ENCODE results near the gene CCDC186. TPM values are rescaled to one million over a fixed set of nuclear protein-coding genes. Genes with fewer than 3 reads are reported as not detected.

The CCDC186 gene
- total RNA-seq, 1 donor from 2014 or later: 9.0 TPM

GRCh38 chr10:114121031-114121430 lies 53.0 kb downstream of the CCDC186 start:
- Mint-ChIP-seq H3K27me3 (peaks cover 8% of the 10 kb centered on the region), H3K4me3 (no peak overlapping the region), H3K27ac (no peak overlapping the region), H3K9me3 (no peaks in the 10 kb centered on the region), H3K4me1 (no peaks in the 10 kb centered on the region), H3K36me3 (ENCODE audit: low read depth) (peaks cover 12% of the 10 kb centered on the region)
- DNase-seq: no peak
- intact Hi-C loops (cut with micrococcal nuclease): no loop called here

DNA sequence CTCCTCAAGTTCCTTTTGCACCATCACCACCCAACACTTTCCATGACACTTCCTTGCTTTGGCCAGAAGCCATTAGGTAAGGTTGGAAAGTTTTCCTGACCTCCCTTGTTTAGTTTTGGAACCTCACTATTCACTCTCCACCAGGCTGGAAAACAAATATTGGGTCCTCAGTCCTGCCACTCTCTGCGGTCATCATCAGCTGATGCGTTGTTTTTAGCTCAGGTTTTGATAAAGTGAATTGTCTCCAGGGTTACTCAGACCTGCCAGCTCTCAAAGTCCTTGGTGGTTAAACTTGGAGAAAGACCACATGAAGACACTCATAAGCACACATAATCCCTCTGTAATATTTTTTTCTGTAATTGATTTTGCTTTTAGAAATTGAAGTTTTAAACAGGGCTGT lies 55.5 kb downstream of the CCDC186 start:
- Mint-ChIP-seq H3K9me3 (no peaks in the 10 kb centered on the region), H3K27me3 (peaks cover 19% of the 10 kb centered on the region), H3K4me1 (no peaks in the 10 kb centered on the region), H3K27ac (no peak overlapping the region), H3K4me3 (no peak overlapping the region), H3K36me3 (ENCODE audit: low read depth) (peaks cover 3% of the 10 kb centered on the region)
- DNase-seq: no peak
- intact Hi-C loops (cut with micrococcal nuclease): no loop called here

GRCh38 chr10:114117728-114118127 lies 56.3 kb downstream of the CCDC186 start:
- H3K36me3 Mint-ChIP-seq (ENCODE audit: low read depth): peaks cover 3% of the 10 kb centered on the region
- peaks cover 22% of the 10 kb centered on the region for H3K27me3 Mint-ChIP-seq
- no peaks in the 10 kb centered on the region for H3K4me1 Mint-ChIP-seq
- no peak overlapping the region for H3K4me3 Mint-ChIP-seq
- DNase-seq: no peak
- intact Hi-C loops (cut with micrococcal nuclease): no loop called here
- H3K9me3 Mint-ChIP-seq: no peaks in the 10 kb centered on the region
- H3K27ac Mint-ChIP-seq: no peak overlapping the region

GRCh38 chr10:114115661-114116445 lies 58.1 kb downstream of the CCDC186 start:
- peaks cover 22% of the 10 kb centered on the region for H3K27me3 Mint-ChIP-seq
- no peak overlapping the region for H3K27ac Mint-ChIP-seq
- DNase-seq: peak; percentile 28
- H3K4me1 Mint-ChIP-seq: no peaks in the 10 kb centered on the region
- peaks cover 1% of the 10 kb centered on the region for H3K36me3 Mint-ChIP-seq (ENCODE audit: low read depth)
- no peaks in the 10 kb centered on the region for H3K9me3 Mint-ChIP-seq
- intact Hi-C loops (cut with micrococcal nuclease): no loop called here
- no peak overlapping the region for H3K4me3 Mint-ChIP-seq

- Mint-ChIP-seq H3K27ac (no peak overlapping the region), H3K4me1 (no peaks in the 10 kb centered on the region), H3K36me3 (ENCODE audit: low read depth) (no peaks in the 10 kb centered on the region), H3K4me3 (no peak overlapping the region), H3K9me3 (no peaks in the 10 kb centered on the region), H3K27me3 (peaks cover 22% of the 10 kb centered on the region)
- intact Hi-C loops (cut with micrococcal nuclease): no loop called here
- DNase-seq: peak; percentile 53
Measured at GRCh38 chr10:114110174-114110972, 63.6 kb downstream of the CCDC186 start.

DNA sequence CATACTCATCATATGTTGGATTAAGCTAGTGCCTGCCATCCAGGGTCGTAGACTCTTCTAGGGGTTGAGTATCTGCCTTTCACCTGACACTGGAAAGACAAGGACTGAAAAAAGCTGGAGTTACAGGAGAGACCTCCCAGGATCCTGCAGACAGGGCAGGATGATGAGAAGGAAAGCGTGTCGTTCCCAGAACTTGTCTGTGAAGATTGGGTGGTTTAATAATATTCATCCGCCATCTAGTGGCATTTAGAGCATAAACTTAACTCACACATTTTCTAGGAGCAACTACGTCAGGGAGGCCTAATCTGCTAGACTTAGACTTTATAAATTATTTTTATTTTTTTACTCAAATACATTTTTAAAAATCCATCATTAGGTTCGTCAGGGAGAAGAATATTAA lies 70.7 kb downstream of the CCDC186 start:
- peaks cover 18% of the 10 kb centered on the region for H3K4me1 Mint-ChIP-seq
- peaks cover 50% of the 10 kb centered on the region for H3K27me3 Mint-ChIP-seq
- H3K27ac Mint-ChIP-seq: no peak overlapping the region
- H3K4me3 Mint-ChIP-seq: no peak overlapping the region
- DNase-seq: no peak
- H3K36me3 Mint-ChIP-seq (ENCODE audit: low read depth): no peaks in the 10 kb centered on the region
- no peaks in the 10 kb centered on the region for H3K9me3 Mint-ChIP-seq
- intact Hi-C loops (cut with micrococcal nuclease): loop anchor here (1.0 to 5.0 kb wide), 3 partner anchors 251 to 396 kb away; partner anchors contain the start of genes DCLRE1A and NHLRC2

GRCh38 chr10:114102256-114102655 lies 71.7 kb downstream of the CCDC186 start:
- Mint-ChIP-seq H3K4me1 (peaks cover 18% of the 10 kb centered on the region), H3K27ac (no peak overlapping the region), H3K4me3 (no peak overlapping the region), H3K9me3 (no peaks in the 10 kb centered on the region), H3K36me3 (ENCODE audit: low read depth) (no peaks in the 10 kb centered on the region), H3K27me3 (peaks cover 54% of the 10 kb centered on the region)
- intact Hi-C loops (cut with micrococcal nuclease): loop anchor here (5.0 kb wide), 2 partner anchors 250 to 395 kb away; partner anchors contain the start of genes DCLRE1A and NHLRC2
- no peak for DNase-seq

GRCh38 chr10:114100848-114101741 lies 72.9 kb downstream of the CCDC186 start:
- H3K36me3 Mint-ChIP-seq (ENCODE audit: low read depth): no peaks in the 10 kb centered on the region
- intact Hi-C loops (cut with micrococcal nuclease): loop anchor here (5.0 kb wide), 2 partner anchors 249 to 394 kb away; partner anchors contain the start of genes DCLRE1A and NHLRC2
- peaks cover 51% of the 10 kb centered on the region for H3K27me3 Mint-ChIP-seq
- DNase-seq: no peak
- peaks cover 21% of the 10 kb centered on the region for H3K4me1 Mint-ChIP-seq
- H3K4me3 Mint-ChIP-seq: peak overlapping the region; percentile 79
- H3K9me3 Mint-ChIP-seq: no peaks in the 10 kb centered on the region
- no peak overlapping the region for H3K27ac Mint-ChIP-seq

GRCh38 chr10:114096864-114097263 lies 77.1 kb downstream of the CCDC186 start:
- Mint-ChIP-seq H3K27ac (no peak overlapping the region), H3K27me3 (peaks cover 47% of the 10 kb centered on the region), H3K4me3 (no peak overlapping the region), H3K36me3 (ENCODE audit: low read depth) (no peaks in the 10 kb centered on the region), H3K4me1 (peaks cover 24% of the 10 kb centered on the region), H3K9me3 (no peaks in the 10 kb centered on the region)
- no peak for DNase-seq
- intact Hi-C loops (cut with micrococcal nuclease): no loop called here

DNA sequence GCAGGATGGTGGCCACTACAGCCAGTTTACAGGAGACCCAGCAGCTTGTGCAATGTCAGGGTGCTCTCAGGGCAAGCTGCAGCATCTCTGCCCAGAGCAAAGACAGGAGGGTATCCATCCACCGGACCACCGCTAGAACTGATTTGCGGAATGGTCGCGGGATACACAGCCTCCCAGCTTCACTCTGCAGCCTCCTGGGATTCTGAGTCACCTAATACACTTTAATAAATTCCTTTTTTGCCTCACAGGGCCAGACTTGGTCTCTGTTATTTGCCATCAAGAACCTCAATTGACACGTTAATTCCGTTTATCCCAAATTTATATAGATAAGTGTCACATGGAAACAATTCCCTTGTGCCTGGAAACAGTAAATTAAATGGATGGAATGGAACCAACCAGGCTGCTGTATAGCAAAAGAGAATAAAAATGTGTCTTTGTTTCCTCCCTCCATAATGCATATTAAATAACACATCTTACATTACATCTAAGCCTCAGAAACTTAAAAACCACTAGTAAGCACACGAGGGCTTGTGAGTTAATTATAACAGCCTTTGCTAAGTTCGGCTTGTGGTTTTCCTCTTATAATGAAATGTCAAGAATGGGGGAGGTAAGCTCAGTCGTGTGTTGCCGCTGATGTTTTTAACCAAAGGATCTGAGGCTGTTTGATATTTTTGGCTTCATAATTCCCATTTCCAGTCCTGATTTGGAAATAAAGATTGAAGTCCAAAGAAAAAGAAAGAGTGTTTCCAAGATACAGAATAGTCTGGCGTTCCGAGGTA lies 78.3 kb downstream of the CCDC186 start:
- Mint-ChIP-seq H3K27me3 (peaks cover 38% of the 10 kb centered on the region), H3K4me1 (peaks cover 19% of the 10 kb centered on the region), H3K4me3 (no peak overlapping the region), H3K9me3 (no peaks in the 10 kb centered on the region), H3K36me3 (ENCODE audit: low read depth) (no peaks in the 10 kb centered on the region), H3K27ac (no peak overlapping the region)
- DNase-seq: no peak
- intact Hi-C loops (cut with micrococcal nuclease): no loop called here

- H3K9me3 Mint-ChIP-seq: no peaks in the 10 kb centered on the region
- intact Hi-C loops (cut with micrococcal nuclease): no loop called here
- peaks cover 28% of the 10 kb centered on the region for H3K27me3 Mint-ChIP-seq
- no peak overlapping the region for H3K27ac Mint-ChIP-seq
- DNase-seq: no peak
- H3K4me3 Mint-ChIP-seq: no peak overlapping the region
- H3K36me3 Mint-ChIP-seq (ENCODE audit: low read depth): no peaks in the 10 kb centered on the region
- H3K4me1 Mint-ChIP-seq: peaks cover 12% of the 10 kb centered on the region
Measured at GRCh38 chr10:114094795-114095194, 79.2 kb downstream of the CCDC186 start.

DNA sequence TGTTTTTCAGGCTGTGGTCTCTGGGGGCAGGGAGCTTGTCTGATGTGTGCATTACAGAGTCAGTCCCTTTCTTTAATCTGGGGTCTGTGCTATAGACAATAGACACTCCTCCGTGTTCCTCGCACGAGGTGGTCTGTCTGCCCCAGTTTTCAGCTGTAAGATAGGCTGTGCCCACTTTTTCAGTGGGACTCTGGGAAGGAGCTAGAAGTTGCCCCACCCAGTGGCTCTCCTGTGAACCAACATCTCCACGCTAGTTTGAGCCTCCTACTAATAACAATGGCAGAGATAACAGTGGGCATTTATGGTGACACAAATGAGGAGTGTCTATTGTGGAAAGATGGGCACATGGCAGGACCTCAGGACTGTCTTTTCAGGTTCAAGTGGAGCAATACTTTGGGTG lies 86.3 kb downstream of the CCDC186 start:
- peaks cover 2% of the 10 kb centered on the region for H3K27me3 Mint-ChIP-seq
- H3K4me1 Mint-ChIP-seq: no peaks in the 10 kb centered on the region
- H3K36me3 Mint-ChIP-seq (ENCODE audit: low read depth): no peaks in the 10 kb centered on the region
- H3K27ac Mint-ChIP-seq: no peak overlapping the region
- H3K4me3 Mint-ChIP-seq: no peak overlapping the region
- DNase-seq: no peak
- intact Hi-C loops (cut with micrococcal nuclease): loop anchor here (10.0 kb wide), 1 partner anchor 123 kb away; no protein-coding TSS in a partner anchor
- no peaks in the 10 kb centered on the region for H3K9me3 Mint-ChIP-seq

DNA sequence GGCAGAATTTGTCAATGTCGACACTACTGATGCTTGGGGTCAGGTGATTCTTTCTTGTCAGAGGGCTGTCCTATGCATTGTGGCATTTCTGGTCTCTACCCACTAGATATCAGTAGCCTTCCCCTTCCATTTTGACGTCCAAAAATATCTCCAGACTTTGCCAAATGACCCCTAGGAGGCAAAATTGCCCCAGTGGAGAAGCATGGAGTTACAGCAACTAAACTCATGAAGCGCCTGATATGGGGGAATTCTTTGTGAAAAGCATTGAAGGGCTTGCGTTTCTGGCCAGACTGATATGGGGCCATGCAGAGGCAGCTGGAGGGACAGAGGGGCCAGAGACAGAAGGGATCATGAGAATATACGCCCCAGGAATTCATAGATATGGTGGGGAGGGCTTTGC lies 86.7 kb downstream of the CCDC186 start:
- DNase-seq: no peak
- Mint-ChIP-seq H3K4me1 (no peaks in the 10 kb centered on the region), H3K27ac (no peak overlapping the region), H3K36me3 (ENCODE audit: low read depth) (no peaks in the 10 kb centered on the region), H3K4me3 (no peak overlapping the region), H3K27me3 (peaks cover 5% of the 10 kb centered on the region), H3K9me3 (no peaks in the 10 kb centered on the region)
- intact Hi-C loops (cut with micrococcal nuclease): loop anchor here (10.0 kb wide), 1 partner anchor 122 kb away; no protein-coding TSS in a partner anchor

All from activated CD4-positive, alpha-beta T cell treated with anti-CD3 and anti-CD28 coated beads, Interleukin-2, amount 10 ng/mL, durations not matched to agents 24 days and 14 days (primary cell).